GM11168 (cell line): Measurements from ENCODE around the gene UGT8.

Experiments
- in situ Hi-C: fragments of 300-500 bp; cut with MboI; formaldehyde crosslinking; loops from one replicate; pipeline ENCODE4 v1.12.0; 2022; ENCODE audit warnings: low sequenced_read_pairs; ENCODE audit not compliant: unreplicated experiment

Gene UGT8

GRCh38 chr4:114674080-114674479, 75.5 kb downstream of the UGT8 start:
- in situ Hi-C loops, result loop anchor here (25.0 kb wide), 1 partner anchor 737 kb away; no protein-coding TSS in a partner anchor

- in situ Hi-C loops, result no loop called here
Measured at GRCh38 chr4:114677346-114677979, 78.9 kb downstream of the UGT8 start.

GRCh38 chr4:114684462-114684861, 85.9 kb downstream of the UGT8 start:
- in situ Hi-C loops, result no loop called here

GRCh38 chr4:114688059-114688458, 89.5 kb downstream of the UGT8 start:
- in situ Hi-C loops, result no loop called here

GRCh38 chr4:114690571-114690970, 92.0 kb downstream of the UGT8 start:
- in situ Hi-C loops, result no loop called here

GRCh38 chr4:114691865-114692264, 93.3 kb downstream of the UGT8 start:
- in situ Hi-C loops, result no loop called here

GRCh38 chr4:114692958-114693357, 94.4 kb downstream of the UGT8 start:
- in situ Hi-C loops, result no loop called here

GRCh38 chr4:114694770-114695169, 96.2 kb downstream of the UGT8 start:
- in situ Hi-C loops, result no loop called here

- in situ Hi-C loops, result no loop called here
Measured at GRCh38 chr4:114698231-114698630, 99.6 kb downstream of the UGT8 start.

- in situ Hi-C loops, result no loop called here
Measured at GRCh38 chr4:114701491-114701890, 102.9 kb downstream of the UGT8 start.

GRCh38 chr4:114717432-114717831, 118.8 kb downstream of the UGT8 start:
- in situ Hi-C loops, result no loop called here

- in situ Hi-C loops, result no loop called here
Measured at GRCh38 chr4:114725066-114725465, 126.5 kb downstream of the UGT8 start.

GRCh38 chr4:114727461-114727860, 128.9 kb downstream of the UGT8 start:
- in situ Hi-C loops, result no loop called here
